ENCODE measurements around the gene PLEKHG7.
"Not testable (repeated sequence)": the region's sequence is repeated elsewhere in the genome, so short reads cannot be mapped to it uniquely, and the experiment has no call there.

Gene PLEKHG7

GRCh38 chr12:92784797-92785562 lies 82.2 kb downstream of the PLEKHG7 start:
- Mint-ChIP-seq H3K27ac (no peak overlapping the region), H3K36me3 (ENCODE audit: low read depth) (peaks cover 36% of the 10 kb centered on the region), H3K9me3 (no peaks in the 10 kb centered on the region), H3K4me1 (ENCODE audit: low read depth) (no peaks in the 10 kb centered on the region), H3K4me3 (no peak overlapping the region), H3K27me3 (no peaks in the 10 kb centered on the region)

- H3K27ac Mint-ChIP-seq, result no peak overlapping the region
- no peaks in the 10 kb centered on the region for H3K9me3 Mint-ChIP-seq
- no peaks in the 10 kb centered on the region for H3K27me3 Mint-ChIP-seq
- no peak overlapping the region for H3K4me3 Mint-ChIP-seq
- peaks cover 4% of the 10 kb centered on the region for H3K4me1 Mint-ChIP-seq (ENCODE audit: low read depth)
- peaks cover 42% of the 10 kb centered on the region for H3K36me3 Mint-ChIP-seq (ENCODE audit: low read depth)
Observed at GRCh38 chr12:92785563-92785950, 82.8 kb downstream of the PLEKHG7 start.

GRCh38 chr12:92786045-92786444 lies 83.3 kb downstream of the PLEKHG7 start:
- no peaks in the 10 kb centered on the region for H3K27me3 Mint-ChIP-seq
- H3K4me1 Mint-ChIP-seq (ENCODE audit: low read depth), result peaks cover 6% of the 10 kb centered on the region
- no peak overlapping the region for H3K4me3 Mint-ChIP-seq
- peaks cover under 1% of the 10 kb centered on the region for H3K9me3 Mint-ChIP-seq
- peaks cover 46% of the 10 kb centered on the region for H3K36me3 Mint-ChIP-seq (ENCODE audit: low read depth)
- no peak overlapping the region for H3K27ac Mint-ChIP-seq

GRCh38 chr12:92794356-92794755 lies 91.6 kb downstream of the PLEKHG7 start:
- H3K36me3 Mint-ChIP-seq (ENCODE audit: low read depth), result peaks cover 77% of the 10 kb centered on the region
- H3K27ac Mint-ChIP-seq; H3K4me3 Mint-ChIP-seq; H3K27me3 Mint-ChIP-seq; H3K4me1 Mint-ChIP-seq (ENCODE audit: low read depth): not testable (repeated sequence)
- H3K9me3 Mint-ChIP-seq, result peaks cover 27% of the 10 kb centered on the region

- Mint-ChIP-seq H3K27me3 (no peaks in the 10 kb centered on the region), H3K4me1 (ENCODE audit: low read depth) (peaks cover 6% of the 10 kb centered on the region), H3K36me3 (ENCODE audit: low read depth) (peaks cover 76% of the 10 kb centered on the region), H3K4me3 (no peak overlapping the region), H3K27ac (no peak overlapping the region), H3K9me3 (peaks cover 27% of the 10 kb centered on the region)
Observed at GRCh38 chr12:92794814-92795213, 92.0 kb downstream of the PLEKHG7 start.

- Mint-ChIP-seq H3K36me3 (ENCODE audit: low read depth) (peaks cover 71% of the 10 kb centered on the region), H3K4me3 (no peak overlapping the region), H3K4me1 (ENCODE audit: low read depth) (no peaks in the 10 kb centered on the region), H3K9me3 (peaks cover 22% of the 10 kb centered on the region), H3K27me3 (no peaks in the 10 kb centered on the region), H3K27ac (no peak overlapping the region)
Observed at GRCh38 chr12:92796650-92797049, 93.9 kb downstream of the PLEKHG7 start.

GRCh38 chr12:92802906-92803305 lies 100.1 kb downstream of the PLEKHG7 start:
- H3K4me1 Mint-ChIP-seq (ENCODE audit: low read depth), result no peaks in the 10 kb centered on the region
- H3K4me3 Mint-ChIP-seq, result no peak overlapping the region
- peaks cover 69% of the 10 kb centered on the region for H3K36me3 Mint-ChIP-seq (ENCODE audit: low read depth)
- no peak overlapping the region for H3K27ac Mint-ChIP-seq
- no peaks in the 10 kb centered on the region for H3K27me3 Mint-ChIP-seq
- no peaks in the 10 kb centered on the region for H3K9me3 Mint-ChIP-seq

- H3K4me3 Mint-ChIP-seq, result no peak overlapping the region
- H3K36me3 Mint-ChIP-seq (ENCODE audit: low read depth), result peaks cover 76% of the 10 kb centered on the region
- no peaks in the 10 kb centered on the region for H3K9me3 Mint-ChIP-seq
- H3K27me3 Mint-ChIP-seq, result no peaks in the 10 kb centered on the region
- no peaks in the 10 kb centered on the region for H3K4me1 Mint-ChIP-seq (ENCODE audit: low read depth)
- no peak overlapping the region for H3K27ac Mint-ChIP-seq
Observed at GRCh38 chr12:92803903-92804302, 101.1 kb downstream of the PLEKHG7 start.

GRCh38 chr12:92810370-92810769 lies 107.6 kb downstream of the PLEKHG7 start:
- Mint-ChIP-seq H3K4me1 (ENCODE audit: low read depth) (peaks cover 3% of the 10 kb centered on the region), H3K27ac (no peak overlapping the region), H3K9me3 (no peaks in the 10 kb centered on the region), H3K27me3 (no peaks in the 10 kb centered on the region), H3K4me3 (no peak overlapping the region), H3K36me3 (ENCODE audit: low read depth) (peaks cover 73% of the 10 kb centered on the region)

GRCh38 chr12:92814584-92814983 lies 111.8 kb downstream of the PLEKHG7 start:
- no peak overlapping the region for H3K27ac Mint-ChIP-seq
- peaks cover 3% of the 10 kb centered on the region for H3K4me1 Mint-ChIP-seq (ENCODE audit: low read depth)
- no peaks in the 10 kb centered on the region for H3K27me3 Mint-ChIP-seq
- H3K9me3 Mint-ChIP-seq, result no peaks in the 10 kb centered on the region
- H3K36me3 Mint-ChIP-seq (ENCODE audit: low read depth), result peaks cover 59% of the 10 kb centered on the region
- H3K4me3 Mint-ChIP-seq, result no peak overlapping the region

GRCh38 chr12:92821142-92821541 lies 118.4 kb downstream of the PLEKHG7 start:
- H3K27ac Mint-ChIP-seq, result no peak overlapping the region
- H3K4me3 Mint-ChIP-seq, result no peak overlapping the region
- H3K27me3 Mint-ChIP-seq, result no peaks in the 10 kb centered on the region
- peaks cover 20% of the 10 kb centered on the region for H3K36me3 Mint-ChIP-seq (ENCODE audit: low read depth)
- H3K4me1 Mint-ChIP-seq (ENCODE audit: low read depth), result no peaks in the 10 kb centered on the region
- no peaks in the 10 kb centered on the region for H3K9me3 Mint-ChIP-seq
